HUES6 (cell line): ENCODE results near the gene VPS39.

Experiments used
- H3K27ac ChIP-seq: 2 replicates; pipeline ENCODE4 v1.7.0; 2013; ENCODE audit warnings: low read depth, mild to moderate bottlenecking, low read length, inconsistent platforms
- H3K27me3 ChIP-seq: 2 replicates; pipeline ENCODE4 v1.6.1; 2013; ENCODE audit warnings: low read length; ENCODE audit not compliant: control insufficient read depth, insufficient read depth
- H3K36me3 ChIP-seq: 2 replicates; pipeline ENCODE4 v1.6.1; 2013; ENCODE audit warnings: low read length; ENCODE audit not compliant: control insufficient read depth, insufficient read depth
- H3K4me1 ChIP-seq: 2 replicates; pipeline ENCODE4 v1.6.1; 2013; ENCODE audit warnings: low read length; ENCODE audit not compliant: control insufficient read depth, insufficient read depth
- H3K4me3 ChIP-seq: 2 replicates; pipeline ENCODE4 v1.5.1; 2013; ENCODE audit warnings: low read depth, low read length
- H3K9ac ChIP-seq: one replicate; pipeline ENCODE4 v1.6.1; 2013; ENCODE audit warnings: mild to moderate bottlenecking, low read length
- H3K9me3 ChIP-seq: 2 replicates; pipeline ENCODE4 v1.6.1; 2013; ENCODE audit warnings: low read depth, low read length; ENCODE audit not compliant: control insufficient read depth, insufficient read depth

VPS39 gene

GRCh38 chr15:42157981-42158765, 49.9 kb downstream of the VPS39 start:
- Histone ChIP-seq H3K4me3 (no peak overlapping the region), H3K9me3 (no peaks in the 10 kb centered on the region), H3K36me3 (peaks cover 46% of the 10 kb centered on the region), H3K27ac (no peak overlapping the region), H3K9ac (no peak overlapping the region), H3K4me1 (peaks cover 6% of the 10 kb centered on the region; the same call in 1 of the 2 replicates), H3K27me3 (no peaks in the 10 kb centered on the region)

GRCh38 chr15:42157381-42157780, 50.7 kb downstream of the VPS39 start:
- Histone ChIP-seq H3K9ac (no peak overlapping the region), H3K4me1 (peaks cover 6% of the 10 kb centered on the region; the same call in 1 of the 2 replicates), H3K36me3 (peaks cover 38% of the 10 kb centered on the region), H3K27ac (no peak overlapping the region), H3K9me3 (no peaks in the 10 kb centered on the region), H3K27me3 (no peaks in the 10 kb centered on the region), H3K4me3 (no peak overlapping the region)

- Histone ChIP-seq H3K36me3 (peaks cover 28% of the 10 kb centered on the region), H3K4me3 (no peak within 1 kb of the TSS), H3K9ac (no peak within 1 kb of the TSS)
Observed at GRCh38 chr15:42156243-42156922, 51.7 kb downstream of the VPS39 start, which contains the start of gene PLA2G4F. Gene PLA2G4F (minus strand): TSS chr15:42156636. CDS start chr15:42156549, 87 bp downstream.

GRCh38 chr15:42155546-42156242, 52.4 kb downstream of the VPS39 start:
- H3K4me3 ChIP-seq: no peak overlapping the region
- peaks cover 6% of the 10 kb centered on the region; the same call in 1 of the 2 replicates for H3K4me1 ChIP-seq
- no peaks in the 10 kb centered on the region for H3K9me3 ChIP-seq
- H3K27ac ChIP-seq: no peak overlapping the region
- H3K36me3 ChIP-seq: peaks cover 21% of the 10 kb centered on the region
- no peak overlapping the region for H3K9ac ChIP-seq
- H3K27me3 ChIP-seq: no peaks in the 10 kb centered on the region

More at GRCh38 chr15:42156243-42156922, 51.7 kb downstream of the VPS39 start, which contains the start of gene PLA2G4F:
- H3K4me1 ChIP-seq: peaks cover 6% of the 10 kb centered on the region; the same call in 1 of the 2 replicates
- H3K27ac ChIP-seq: no peak within 1 kb of the TSS
- H3K9me3 ChIP-seq: no peaks in the 10 kb centered on the region
- H3K27me3 ChIP-seq: no peaks in the 10 kb centered on the region

GRCh38 chr15:42154956-42155355, 53.1 kb downstream of the VPS39 start:
- H3K4me1 ChIP-seq: peaks cover 6% of the 10 kb centered on the region; the same call in 1 of the 2 replicates
- H3K36me3 ChIP-seq: peaks cover 13% of the 10 kb centered on the region
- no peak overlapping the region for H3K4me3 ChIP-seq
- H3K9ac ChIP-seq: no peak overlapping the region
- H3K27me3 ChIP-seq: no peaks in the 10 kb centered on the region
- no peaks in the 10 kb centered on the region for H3K9me3 ChIP-seq
- H3K27ac ChIP-seq: no peak overlapping the region

GRCh38 chr15:42154212-42154941, 53.7 kb downstream of the VPS39 start:
- no peaks in the 10 kb centered on the region for H3K9me3 ChIP-seq
- no peak overlapping the region for H3K9ac ChIP-seq
- peaks cover 8% of the 10 kb centered on the region for H3K36me3 ChIP-seq
- H3K4me3 ChIP-seq: no peak overlapping the region
- peaks cover 6% of the 10 kb centered on the region; the same call in 1 of the 2 replicates for H3K4me1 ChIP-seq
- H3K27ac ChIP-seq: no peak overlapping the region
- no peaks in the 10 kb centered on the region for H3K27me3 ChIP-seq

- H3K9ac ChIP-seq: no peak overlapping the region
- peaks cover 2% of the 10 kb centered on the region for H3K36me3 ChIP-seq
- peaks cover 6% of the 10 kb centered on the region; the same call in 1 of the 2 replicates for H3K4me1 ChIP-seq
- no peaks in the 10 kb centered on the region for H3K27me3 ChIP-seq
- no peak overlapping the region for H3K4me3 ChIP-seq
- H3K27ac ChIP-seq: no peak overlapping the region
- no peaks in the 10 kb centered on the region for H3K9me3 ChIP-seq
Observed at GRCh38 chr15:42153874-42154211, 54.3 kb downstream of the VPS39 start.

GRCh38 chr15:42152921-42153698, 55.0 kb downstream of the VPS39 start:
- H3K4me3 ChIP-seq: no peak overlapping the region
- no peak overlapping the region for H3K9ac ChIP-seq
- H3K9me3 ChIP-seq: no peaks in the 10 kb centered on the region
- H3K27me3 ChIP-seq: no peaks in the 10 kb centered on the region
- H3K4me1 ChIP-seq: peaks cover 6% of the 10 kb centered on the region; the same call in 1 of the 2 replicates
- no peak overlapping the region for H3K27ac ChIP-seq
- H3K36me3 ChIP-seq: no peaks in the 10 kb centered on the region

GRCh38 chr15:42152196-42152920, 55.7 kb downstream of the VPS39 start:
- H3K9me3 ChIP-seq: no peaks in the 10 kb centered on the region

More at GRCh38 chr15:42152196-42152920, 55.7 kb downstream of the VPS39 start:
- H3K4me3 ChIP-seq: no peak overlapping the region
- H3K4me1 ChIP-seq: peaks cover 6% of the 10 kb centered on the region; the same call in 1 of the 2 replicates
- no peaks in the 10 kb centered on the region for H3K27me3 ChIP-seq
- H3K9ac ChIP-seq: no peak overlapping the region
- no peaks in the 10 kb centered on the region for H3K36me3 ChIP-seq
- no peak overlapping the region for H3K27ac ChIP-seq
